ENCODE measurements around the gene IL1F10. TPM values are rescaled to one million over a fixed set of nuclear protein-coding genes. Genes with fewer than 3 reads are reported as not detected.
A peak's percentile ranks its signal among the peaks of the same experiment; 100 is the strongest.

The IL1F10 gene
- total and polyA plus RNA-seq, 2 donors, result 1.1 TPM; not detected in 1

DNA sequence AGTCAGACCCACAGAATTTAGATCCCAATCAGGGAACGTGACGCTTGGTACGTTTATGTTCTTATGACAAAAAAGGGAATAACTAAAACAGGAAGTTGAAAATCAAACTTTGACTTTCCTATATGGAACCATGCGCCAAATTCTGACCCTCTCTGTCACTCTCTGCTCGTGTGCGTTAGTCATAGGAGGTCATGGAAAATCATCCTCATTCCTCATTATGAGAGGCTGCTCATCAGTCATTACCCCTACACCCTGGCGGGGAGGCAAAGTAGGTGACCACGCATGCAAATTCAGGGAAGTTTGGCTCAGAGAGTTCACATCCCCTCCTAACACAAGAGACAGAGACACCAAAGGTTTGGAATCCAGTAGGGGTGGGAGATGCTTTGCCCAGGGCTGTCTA lies 15.5 kb downstream of the IL1F10 start:
- DNase-seq (ENCODE audit: low read depth in 6 of 9, low spot score in 9 of 9), result no peak
- Histone ChIP-seq H3K27me3 (ENCODE audit: control insufficient read depth in 2 of 2, insufficient read depth in 1 of 2, low read length in 1 of 2) (no peaks in the 10 kb centered on the region), H3K36me3 (ENCODE audit: control insufficient read depth in 2 of 2, insufficient read depth in 2 of 2, low read length in 1 of 2) (no peaks in the 10 kb centered on the region), H3K4me3 (ENCODE audit: low read length in 2 of 2) (no peak overlapping the region), H3K9me3 (ENCODE audit: control insufficient read depth in 2 of 2, insufficient read depth in 1 of 2, low read length in 1 of 2) (no peaks in the 10 kb centered on the region), H3K27ac (ENCODE audit: low read depth in 1 of 2, low read length in 1 of 2) (no peak overlapping the region), H3K4me1 (ENCODE audit: control insufficient read depth in 2 of 2, insufficient read depth in 2 of 2, low read length in 2 of 2) (no peaks in the 10 kb centered on the region)
- 71% methylated on average over 8 of the region's 8 CpGs for WGBS

DNA sequence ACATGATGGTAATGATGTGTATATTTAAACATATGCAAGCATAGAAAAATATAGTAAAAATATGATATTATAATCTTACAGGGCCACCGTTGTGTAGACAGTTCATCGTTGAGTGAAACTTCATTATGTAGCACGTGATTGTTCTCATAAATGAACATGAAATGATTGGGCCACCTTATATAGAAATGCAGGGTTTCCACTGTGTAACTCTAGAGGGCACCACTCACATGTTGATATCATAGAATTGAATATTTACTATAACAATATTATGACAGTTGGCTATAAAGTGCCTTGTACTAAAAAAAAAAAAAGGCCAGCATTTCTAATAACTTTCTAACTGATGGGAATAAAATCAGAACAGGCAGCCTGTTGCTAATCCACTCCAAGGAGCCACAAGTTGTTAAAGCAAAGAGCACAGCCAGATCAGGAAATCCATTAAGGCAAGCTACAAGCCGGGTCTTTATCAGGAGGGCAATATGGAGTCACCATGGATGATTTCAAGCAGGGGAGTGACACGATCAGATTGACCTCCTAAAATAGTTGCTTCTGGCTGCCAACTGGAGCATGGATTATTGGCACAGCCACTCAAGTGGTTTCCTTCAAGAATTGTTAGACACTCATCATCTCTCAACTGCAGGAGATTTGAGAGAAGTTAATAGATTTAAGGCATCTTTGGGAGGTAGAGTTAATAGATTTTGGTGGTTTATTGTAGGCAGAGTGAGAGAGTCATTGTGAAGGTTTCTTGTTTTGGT lies 16.7 kb downstream of the IL1F10 start:
- WGBS, result 41% methylated on average over 5 of the region's 5 CpGs
- peak in 2 of 9 donors; percentile 8 to 30 for DNase-seq (ENCODE audit: low read depth in 6 of 9, low spot score in 9 of 9)
- no peak overlapping the region for H3K4me3 ChIP-seq (ENCODE audit: low read length in 2 of 2)
- H3K27ac ChIP-seq (ENCODE audit: low read depth in 1 of 2, low read length in 1 of 2), result no peak overlapping the region
- H3K36me3 ChIP-seq (ENCODE audit: control insufficient read depth in 2 of 2, insufficient read depth in 2 of 2, low read length in 1 of 2), result no peaks in the 10 kb centered on the region
- no peaks in the 10 kb centered on the region for H3K4me1 ChIP-seq (ENCODE audit: control insufficient read depth in 2 of 2, insufficient read depth in 2 of 2, low read length in 2 of 2)
- H3K9me3 ChIP-seq (ENCODE audit: control insufficient read depth in 2 of 2, insufficient read depth in 1 of 2, low read length in 1 of 2), result no peaks in the 10 kb centered on the region
- H3K27me3 ChIP-seq (ENCODE audit: control insufficient read depth in 2 of 2, insufficient read depth in 1 of 2, low read length in 1 of 2), result no peaks in the 10 kb centered on the region

GRCh38 chr2:113085542-113085941 lies 17.8 kb downstream of the IL1F10 start:
- H3K4me3 ChIP-seq (ENCODE audit: low read length in 2 of 2), result no peak overlapping the region
- no peak overlapping the region for H3K27ac ChIP-seq (ENCODE audit: low read depth in 1 of 2, low read length in 1 of 2)
- DNase-seq (ENCODE audit: low read depth in 6 of 9, low spot score in 9 of 9), result peak in 1 of 9 donors; percentile 24

DNA sequence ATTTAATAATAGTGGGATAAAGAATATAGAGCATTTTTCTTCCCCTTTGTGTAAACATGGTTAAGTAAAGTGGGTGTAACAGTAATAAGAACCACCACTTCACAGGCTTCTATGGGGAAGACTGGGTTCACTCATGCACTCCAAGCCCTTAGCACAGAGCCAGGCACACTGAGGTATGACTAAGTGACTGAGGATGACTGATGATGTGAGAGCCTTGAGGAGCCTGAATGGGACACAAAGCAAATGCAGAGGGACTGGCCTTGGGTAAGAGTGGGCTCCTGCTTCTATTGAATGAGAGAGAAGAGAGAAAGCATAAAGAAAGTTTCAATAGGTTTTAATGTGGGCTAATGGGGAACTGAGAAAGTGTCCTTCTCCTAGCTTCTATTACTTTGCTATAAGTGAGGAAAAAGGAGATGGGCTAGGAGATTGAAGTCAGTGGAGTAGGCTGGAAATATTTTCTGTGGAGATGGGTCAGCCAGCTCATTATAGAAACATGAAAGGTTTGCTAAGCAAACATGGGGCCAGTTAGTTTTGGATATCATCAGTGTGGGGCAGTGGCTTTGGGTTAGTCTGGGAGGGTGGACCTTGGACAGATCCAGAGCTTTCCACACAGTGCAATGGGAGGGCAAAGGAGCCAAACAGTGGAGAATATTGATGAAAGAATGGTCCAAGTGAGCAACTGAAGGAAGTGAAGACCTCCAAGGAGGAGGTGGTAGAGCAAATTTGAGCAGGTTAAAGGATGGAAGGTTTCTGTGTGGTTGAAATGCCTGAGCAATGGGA lies 20.6 kb downstream of the IL1F10 start:
- no peak for DNase-seq (ENCODE audit: low read depth in 6 of 9, low spot score in 9 of 9)
- Histone ChIP-seq H3K36me3 (ENCODE audit: control insufficient read depth in 2 of 2, insufficient read depth in 2 of 2, low read length in 1 of 2) (no peaks in the 10 kb centered on the region), H3K9me3 (ENCODE audit: control insufficient read depth in 2 of 2, insufficient read depth in 1 of 2, low read length in 1 of 2) (no peaks in the 10 kb centered on the region), H3K4me3 (ENCODE audit: low read length in 2 of 2) (no peak overlapping the region), H3K4me1 (ENCODE audit: control insufficient read depth in 2 of 2, insufficient read depth in 2 of 2, low read length in 2 of 2) (no peaks in the 10 kb centered on the region), H3K27me3 (ENCODE audit: control insufficient read depth in 2 of 2, insufficient read depth in 1 of 2, low read length in 1 of 2) (no peaks in the 10 kb centered on the region), H3K27ac (ENCODE audit: low read depth in 1 of 2, low read length in 1 of 2) (no peak overlapping the region)

More at GRCh38 chr2:113085542-113085941, 17.8 kb downstream of the IL1F10 start:
- no peaks in the 10 kb centered on the region for H3K27me3 ChIP-seq (ENCODE audit: control insufficient read depth in 2 of 2, insufficient read depth in 1 of 2, low read length in 1 of 2)
- no peaks in the 10 kb centered on the region for H3K36me3 ChIP-seq (ENCODE audit: control insufficient read depth in 2 of 2, insufficient read depth in 2 of 2, low read length in 1 of 2)
- no peaks in the 10 kb centered on the region for H3K4me1 ChIP-seq (ENCODE audit: control insufficient read depth in 2 of 2, insufficient read depth in 2 of 2, low read length in 2 of 2)
- no peaks in the 10 kb centered on the region for H3K9me3 ChIP-seq (ENCODE audit: control insufficient read depth in 2 of 2, insufficient read depth in 1 of 2, low read length in 1 of 2)
- WGBS, result 96% methylated on average over 2 of the region's 2 CpGs

- Histone ChIP-seq H3K4me3 (ENCODE audit: low read length in 2 of 2) (no peak overlapping the region), H3K36me3 (ENCODE audit: control insufficient read depth in 2 of 2, insufficient read depth in 2 of 2, low read length in 1 of 2) (no peaks in the 10 kb centered on the region), H3K9me3 (ENCODE audit: control insufficient read depth in 2 of 2, insufficient read depth in 1 of 2, low read length in 1 of 2) (no peaks in the 10 kb centered on the region), H3K27ac (ENCODE audit: low read depth in 1 of 2, low read length in 1 of 2) (no peak overlapping the region), H3K4me1 (ENCODE audit: control insufficient read depth in 2 of 2, insufficient read depth in 2 of 2, low read length in 2 of 2) (no peaks in the 10 kb centered on the region), H3K27me3 (ENCODE audit: control insufficient read depth in 2 of 2, insufficient read depth in 1 of 2, low read length in 1 of 2) (no peaks in the 10 kb centered on the region)
- no peak for DNase-seq (ENCODE audit: low read depth in 6 of 9, low spot score in 9 of 9)
These were observed 22.1 kb downstream of the IL1F10 start for GRCh38 chr2:113089916-113090315.

DNA sequence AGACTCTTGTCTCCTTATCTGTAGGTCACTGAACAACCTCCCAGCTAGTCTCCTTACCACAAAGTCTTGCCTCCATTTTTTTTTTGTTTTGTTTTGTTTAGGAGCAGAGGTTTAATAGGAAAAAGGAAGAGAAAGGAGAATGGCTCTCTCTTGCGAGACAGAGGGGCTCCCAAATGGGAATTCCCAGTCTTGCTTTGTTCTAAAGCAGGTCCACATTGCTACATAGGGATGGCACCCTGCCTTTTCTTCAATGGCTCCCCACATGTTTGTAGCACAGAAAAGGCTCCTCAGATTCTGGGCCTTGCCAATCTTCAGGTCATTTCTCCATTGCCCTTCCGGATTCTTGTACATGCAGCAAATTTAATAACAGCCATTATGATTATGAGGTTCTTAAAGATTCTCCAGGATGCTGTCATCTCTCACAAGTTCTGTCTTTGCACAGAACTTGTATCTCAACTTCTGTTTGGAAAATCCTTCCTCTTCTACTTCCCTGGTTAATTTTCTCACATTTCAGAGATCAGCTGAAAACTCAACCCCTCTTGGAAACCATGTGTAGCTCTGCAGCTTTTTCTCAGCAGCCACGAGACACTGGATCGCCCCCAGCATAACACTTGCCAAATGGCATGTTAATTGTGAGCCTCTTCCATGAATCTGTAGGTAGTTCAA lies 23.6 kb downstream of the IL1F10 start:
- Histone ChIP-seq H3K27me3 (ENCODE audit: control insufficient read depth in 2 of 2, insufficient read depth in 1 of 2, low read length in 1 of 2) (no peaks in the 10 kb centered on the region), H3K36me3 (ENCODE audit: control insufficient read depth in 2 of 2, insufficient read depth in 2 of 2, low read length in 1 of 2) (no peaks in the 10 kb centered on the region), H3K4me3 (ENCODE audit: low read length in 2 of 2) (no peak overlapping the region), H3K27ac (ENCODE audit: low read depth in 1 of 2, low read length in 1 of 2) (no peak overlapping the region), H3K4me1 (ENCODE audit: control insufficient read depth in 2 of 2, insufficient read depth in 2 of 2, low read length in 2 of 2) (no peaks in the 10 kb centered on the region), H3K9me3 (ENCODE audit: control insufficient read depth in 2 of 2, insufficient read depth in 1 of 2, low read length in 1 of 2) (no peaks in the 10 kb centered on the region)
- WGBS, result 83% methylated on average over 4 of the region's 4 CpGs
- DNase-seq (ENCODE audit: low read depth in 6 of 9, low spot score in 9 of 9), result no peak

DNA sequence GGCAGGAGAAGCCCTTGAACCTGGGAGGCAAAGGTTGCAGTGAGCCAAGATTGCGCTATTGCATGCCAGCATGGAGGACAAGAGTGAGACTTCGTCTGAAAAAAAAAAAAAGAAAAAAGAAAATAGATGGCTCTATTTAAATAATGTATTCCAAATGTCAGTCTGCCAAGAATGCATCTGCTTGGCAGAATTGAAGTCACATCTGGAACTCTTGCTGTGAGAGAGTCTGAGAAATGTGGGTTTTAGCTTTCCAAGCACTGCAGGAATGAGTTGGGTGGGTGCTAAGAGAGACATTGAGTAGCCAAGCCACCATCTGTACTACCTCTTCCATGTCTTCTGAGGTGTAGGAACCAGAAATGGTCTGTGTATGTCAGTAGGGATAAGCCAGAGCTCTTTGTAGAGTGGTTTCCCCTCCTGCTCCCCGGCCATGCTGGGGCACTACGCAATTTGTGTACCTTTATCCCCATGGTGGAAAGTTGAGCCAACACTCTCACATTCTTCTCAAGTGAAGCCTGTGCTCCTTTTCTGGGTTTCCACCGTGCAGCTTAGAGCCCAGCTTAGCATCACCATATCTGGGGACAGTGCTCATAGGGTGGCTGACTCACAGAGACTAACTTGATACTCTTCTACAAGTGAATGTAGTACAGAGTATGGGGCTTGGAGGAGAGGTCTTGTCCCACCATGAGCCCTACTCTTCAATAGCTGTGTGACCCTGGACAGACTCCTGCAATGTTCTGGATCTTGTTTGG lies 25.3 kb downstream of the IL1F10 start:
- DNase-seq (ENCODE audit: low read depth in 6 of 9, low spot score in 9 of 9), result no peak
- 98% methylated on average over 5 of the region's 5 CpGs for WGBS
- Histone ChIP-seq H3K27me3 (ENCODE audit: control insufficient read depth in 2 of 2, insufficient read depth in 1 of 2, low read length in 1 of 2) (no peaks in the 10 kb centered on the region), H3K9me3 (ENCODE audit: control insufficient read depth in 2 of 2, insufficient read depth in 1 of 2, low read length in 1 of 2) (no peaks in the 10 kb centered on the region), H3K4me3 (ENCODE audit: low read length in 2 of 2) (no peak overlapping the region), H3K4me1 (ENCODE audit: control insufficient read depth in 2 of 2, insufficient read depth in 2 of 2, low read length in 2 of 2) (no peaks in the 10 kb centered on the region), H3K36me3 (ENCODE audit: control insufficient read depth in 2 of 2, insufficient read depth in 2 of 2, low read length in 1 of 2) (no peaks in the 10 kb centered on the region), H3K27ac (ENCODE audit: low read depth in 1 of 2, low read length in 1 of 2) (no peak overlapping the region)

- Histone ChIP-seq H3K36me3 (ENCODE audit: control insufficient read depth in 2 of 2, insufficient read depth in 2 of 2, low read length in 1 of 2) (no peaks in the 10 kb centered on the region), H3K27me3 (ENCODE audit: control insufficient read depth in 2 of 2, insufficient read depth in 1 of 2, low read length in 1 of 2) (no peaks in the 10 kb centered on the region), H3K4me3 (ENCODE audit: low read length in 2 of 2) (no peak overlapping the region), H3K9me3 (ENCODE audit: control insufficient read depth in 2 of 2, insufficient read depth in 1 of 2, low read length in 1 of 2) (no peaks in the 10 kb centered on the region), H3K27ac (ENCODE audit: low read depth in 1 of 2, low read length in 1 of 2) (no peak overlapping the region), H3K4me1 (ENCODE audit: control insufficient read depth in 2 of 2, insufficient read depth in 2 of 2, low read length in 2 of 2) (no peaks in the 10 kb centered on the region)
- 73% methylated on average over 2 of the region's 2 CpGs for WGBS
- no peak for DNase-seq (ENCODE audit: low read depth in 6 of 9, low spot score in 9 of 9)
These were observed 25.8 kb downstream of the IL1F10 start for GRCh38 chr2:113093613-113093977.

Measured in thymus (tissue), 11 donors.